Adrenal gland (tissue), 5 donors: Measurements from ENCODE around the gene MARCHF7.

Experiments
- CTCF ChIP-seq, 6 experiments: fragments of 450-650 bp in 4 of 6; fragments of 200-600 bp in 2 of 6; sonication (generic) in 1 of 6; IDR thresholded peaks; 1 replicate in 5 of 6; 2 replicates in 1 of 6; pipeline versions ENCODE4 v1.5.1 to v1.8.0; 2016 to 2021; ENCODE audit warnings: antibody characterized with exemption in 6 of 6, mild to moderate bottlenecking in 2 of 6, moderate library complexity in 1 of 6
- POLR2A ChIP-seq, 2 donors: fragments of 450-650 bp; IDR thresholded peaks; one replicate each; pipeline ENCODE4 v1.6.1; 2017; ENCODE audit warnings: antibody characterized with exemption in 2 of 2, mild to moderate bottlenecking in 2 of 2, moderate library complexity in 1 of 2
- donor health status: DM: no; HTN: no; CAD: no.

- no peak for TF ChIP-seq CTCF (IDR thresholded peaks at IDR 0.05)
- TF ChIP-seq POLR2A (IDR thresholded peaks at IDR 0.05), result no peak
Observed at GRCh38 chr2:159758686-159759085, 46.4 kb downstream of the MARCHF7 start.
